ENCODE measurements around the gene LIN28B.

LIN28B gene

GRCh38 chr6:105111871-105112270 lies 155.0 kb downstream of the LIN28B start:
- no peak for DNase-seq (ENCODE audit: low spot score)

- no peak for DNase-seq (ENCODE audit: low spot score)
Observed at GRCh38 chr6:105112577-105112976, 155.7 kb downstream of the LIN28B start.

- no peak for DNase-seq (ENCODE audit: low spot score)
Observed at GRCh38 chr6:105113422-105113821, 156.5 kb downstream of the LIN28B start.

GRCh38 chr6:105116150-105116549 lies 159.2 kb downstream of the LIN28B start:
- no peak for DNase-seq (ENCODE audit: low spot score)

- DNase-seq (ENCODE audit: low spot score): no peak
Observed at GRCh38 chr6:105120570-105120969, 163.7 kb downstream of the LIN28B start.

- DNase-seq (ENCODE audit: low spot score): no peak
Observed at GRCh38 chr6:105121981-105122380, 165.1 kb downstream of the LIN28B start.

- DNase-seq (ENCODE audit: low spot score): no peak
Observed at GRCh38 chr6:105122717-105123116, 165.8 kb downstream of the LIN28B start.
